Measurements from ENCODE around the gene EXOC3L4. TPM values are rescaled to one million over a fixed set of nuclear protein-coding genes. Genes with fewer than 3 reads are reported as not detected.

The EXOC3L4 gene
- polyA plus RNA-seq, 2 of the 4 experiments (the other 2 are of a cell fraction) = 1.5 to 4.3 TPM

GRCh38 chr14:103155826-103156394 is 61.4 kb downstream of the EXOC3L4 start:
- no peak for DNase-seq (ENCODE audit: low read depth in 1 of 2, low spot score in 1 of 2)
- peak in 1 of 2 experiments; percentile 6; a peak in 1 of 6 replicates for ATAC-seq
- H3K4me3 ChIP-seq = no peak overlapping the region
- FAIRE-seq = no peak
- peak overlapping the region; percentile 63 for H3K4me2 ChIP-seq
- H3K4me1 ChIP-seq = peaks cover 25% of the 10 kb centered on the region
- CTCF ChIA-PET = interaction anchor here (0.9 to 6.3 kb wide), 3 partner anchors 29 to 136 kb away, joined by 3 to 57 read pairs (median 12); no protein-coding TSS in a partner anchor
- POLR2A ChIA-PET = no interaction called here
- no peaks in the 10 kb centered on the region for H3K9me3 ChIP-seq
- WGBS (ENCODE audit: missing lambda C conversion rate) = 97% methylated on average over 9 of the region's 9 CpGs
- peak overlapping the region; percentile 79 to 93 for H3K27ac ChIP-seq
- TF ChIP-seq RFX5 (IDR thresholded peaks at IDR 0.05) (no peak), CEBPB (IDR thresholded peaks at IDR 0.05) (no peak), RNF2 (IDR thresholded peaks at IDR 0.05; ENCODE audit: borderline replicate concordance, low read depth) (no peak)

GRCh38 chr14:103156651-103157378 is 62.3 kb downstream of the EXOC3L4 start:
- 81% methylated on average over 19 of the region's 21 CpGs for WGBS (ENCODE audit: missing lambda C conversion rate)
- TF ChIP-seq FOSB (CRISPR knock-in tag; IDR thresholded peaks at IDR 0.05) (no peak), HMGXB4 (CRISPR knock-in tag; IDR thresholded peaks at IDR 0.05; ENCODE audit: borderline replicate concordance) (no peak), TFCP2L1 (CRISPR knock-in tag; IDR thresholded peaks at IDR 0.05) (no peak), NPAS2 (CRISPR knock-in tag; IDR thresholded peaks at IDR 0.05; ENCODE audit: borderline replicate concordance) (no peak), HOXB13 (CRISPR knock-in tag; IDR thresholded peaks at IDR 0.05; ENCODE audit: low read depth) (no peak), FOXS1 (CRISPR knock-in tag; IDR thresholded peaks at IDR 0.05) (no peak), RNF2 (IDR thresholded peaks at IDR 0.05; ENCODE audit: borderline replicate concordance, low read depth) (no peak), HES2 (IDR thresholded peaks at IDR 0.05) (no peak), ELK1 (IDR thresholded peaks at IDR 0.05; ENCODE audit: low read depth, low read length) (no peak), KDM1A (IDR thresholded peaks at IDR 0.05; ENCODE audit: low read depth) (no peak), USF2 (IDR thresholded peaks at IDR 0.05) (no peak), BCL3 (IDR thresholded peaks at IDR 0.05) (no peak), HOXA7 (CRISPR knock-in tag; IDR thresholded peaks at IDR 0.05) (no peak), KDM5A (IDR thresholded peaks at IDR 0.05) (no peak), MAZ (IDR thresholded peaks at IDR 0.05; ENCODE audit: borderline replicate concordance, low read depth, low read length) (no peak), REST (IDR thresholded peaks at IDR 0.05) (no peak), GATA3 (IDR thresholded peaks at IDR 0.05; ENCODE audit: borderline replicate concordance) (no peak), RFX5 (IDR thresholded peaks at IDR 0.05) (no peak), FOSL2 (IDR thresholded peaks at IDR 0.05) (no peak), FOSL2 (CRISPR knock-in tag; IDR thresholded peaks at IDR 0.05) (no peak)
- Histone ChIP-seq H3K4me3 (no peak overlapping the region), H3K4me1 (peaks cover 19% of the 10 kb centered on the region), H3K4me2 (no peak overlapping the region), H3K9me3 (no peaks in the 10 kb centered on the region), H3K27ac (peak overlapping the region; percentile 37 to 93; a peak in 4 of 6 replicates)
- ATAC-seq (peak; percentile 45; a peak in 5 of 6 replicates), FAIRE-seq (no peak), DNase-seq (ENCODE audit: low read depth in 1 of 2, low spot score in 1 of 2) (no peak)
- CTCF ChIA-PET = interaction anchor here (0.8 to 6.3 kb wide), 10 partner anchors 9 to 135 kb away, joined by 3 to 57 read pairs (median 4); no protein-coding TSS in a partner anchor
- POLR2A ChIA-PET = no interaction called here
